A549 (cell line): ENCODE results near the gene GJA4. TPM values are rescaled to one million over a fixed set of nuclear protein-coding genes. Genes with fewer than 3 reads are reported as not detected.

Experiments
- ATAC-seq, 2 experiments: fragments of 200-7000 bp in 1 of 2; fragments of >200 bp in 1 of 2; cut with Nextera tagmentation in 1 of 2; cut with Tn5 transposase in 1 of 2; 3 replicates each; pipeline versions ENCODE4 v1.8.0 to v1.9.1; 2018 to 2020; ENCODE audit warnings: mild to moderate bottlenecking in 1 of 2, moderate library complexity in 1 of 2
- CTCF ChIA-PET: fragments of 300-600 bp; sonication (Branson Sonifier 250); formaldehyde crosslinking; extraction: SDS; loops from one replicate; lab custom pipeline; 2021; ENCODE audit warnings: antibody characterized with exemption, inconsistent platforms; lab: Yijun Ruan, JAX
- POLR2A ChIA-PET: fragments of 350-600 bp; formaldehyde crosslinking; extraction: SDS; loops from one replicate; lab custom pipeline; 2021; ENCODE audit warnings: antibody characterized with exemption, inconsistent platforms; lab: Yijun Ruan, JAX
- DNase-seq, 2 experiments: peaks; one replicate each; pipeline versions ENCODE4 v3.0.0 to v3.0.0-alpha.2; 2011 to 2016; ENCODE audit warnings: low read depth in 1 of 2, low spot score in 1 of 2
- FAIRE-seq: peaks from 2 replicates; lab custom pipeline; 2011; peaks lifted over from hg19 to GRCh38; lab: Jason Lieb, UNC
- H3K27ac ChIP-seq, 2 experiments: fragments of >200 bp; sonication (Bioruptor Twin); formaldehyde crosslinking; 3 replicates each; pipeline ENCODE4 v1.5.1; 2016 to 2017
- H3K4me1 ChIP-seq: fragments of >200 bp; sonication (Bioruptor Twin); formaldehyde crosslinking; 3 replicates; pipeline ENCODE4 v1.6.1; 2016
- H3K4me2 ChIP-seq: fragments of >200 bp; sonication (Bioruptor Twin); formaldehyde crosslinking; 3 replicates; pipeline ENCODE4 v1.6.1; 2016
- H3K4me3 ChIP-seq: fragments of >200 bp; sonication (Bioruptor Twin); formaldehyde crosslinking; 3 replicates; pipeline ENCODE4 v1.5.1; 2016
- H3K9me3 ChIP-seq: fragments of >200 bp; sonication (Bioruptor Twin); formaldehyde crosslinking; 3 replicates; pipeline ENCODE4 v1.6.1; 2016
- CEBPB ChIP-seq, 2 experiments: fragments of >200 bp in 1 of 2; sonication (Bioruptor Twin) in 1 of 2; formaldehyde crosslinking in 1 of 2; IDR thresholded peaks; 2 replicates each; pipeline ENCODE4 v1.6.1; 2012 to 2016
- EHMT2 ChIP-seq: fragments of 200-600 bp; sonication (generic); IDR thresholded peaks from 2 replicates; pipeline ENCODE4 v1.6.1; 2016; ENCODE audit warnings: antibody characterized with exemption, low read depth, mild to moderate bottlenecking, moderate library complexity
- FOXS1 ChIP-seq: fragments of 250-450 bp; sonication (Bioruptor Pico); IDR thresholded peaks from 2 replicates; pipeline ENCODE4 v1.5.0; 2020; ENCODE audit warnings: mild to moderate bottlenecking, moderate library complexity
- HOXB5 ChIP-seq: fragments of 250-450 bp; sonication (Bioruptor Pico); IDR thresholded peaks from 2 replicates; pipeline ENCODE4 v1.5.0; 2020; ENCODE audit warnings: mild to moderate bottlenecking, moderate library complexity
- MYC ChIP-seq: IDR thresholded peaks from 2 replicates; pipeline ENCODE4 v1.6.1; 2012; ENCODE audit warnings: mild to moderate bottlenecking, inconsistent platforms, low read length, improper control_type of control experiment, borderline replicate concordance
- POLR2AphosphoS2 ChIP-seq: conservative IDR thresholded peaks from 2 replicates; pipeline ENCODE4 v1.6.1; 2012; ENCODE audit warnings: low read length, improper control_type of control experiment, inconsistent platforms
- RFX5 ChIP-seq: fragments of 450-650 bp; IDR thresholded peaks from 2 replicates; pipeline ENCODE4 v1.7.1; 2014; ENCODE audit warnings: antibody characterized with exemption, mild to moderate bottlenecking, moderate library complexity
- SMC3 ChIP-seq: fragments of >200 bp; sonication (Bioruptor Twin); formaldehyde crosslinking; IDR thresholded peaks from 3 replicates; pipeline ENCODE4 v1.6.1; 2018; ENCODE audit warnings: inconsistent platforms
- WGBS: methylation state at CpG from one replicate; pipeline ENCODE4 v1.1.6; 2017; ENCODE audit errors: missing lambda C conversion rate; 5-methylcytosine and 5-hydroxymethylcytosine counted together
- polyA plus RNA-seq, 4 experiments: library from polyadenylated mRNA; depleted of rRNA in 3 of 4; stranded (reverse); fragments of >200 nt; fragmentation: RNase III in 1 of 4; extraction: RNeasy Plus Mini Kit Qiagen cat#74134 plus additional on column Dnase treatment in 1 of 4; gene quantifications; 2 replicates in 3 of 4; 3 replicates in 1 of 4; pipeline ENCODE4 v1.2.3, GENCODE V29; 2011 to 2017
- TF ChIP-seq, protein P1 (sequence below): fragments of 150-350 bp; IDR thresholded peaks from 2 replicates; pipeline ENCODE4 v1.6.1; 2014; ENCODE audit warnings: low read depth, mild to moderate bottlenecking, low read length
- TF ChIP-seq, protein P2 (sequence below): fragments of 450-650 bp; IDR thresholded peaks from 2 replicates; pipeline ENCODE4 v1.6.1; 2014; ENCODE audit warnings: antibody characterized with exemption
- TF ChIP-seq, protein P3 (sequence below): fragments of >200 bp; sonication (Bioruptor Twin); formaldehyde crosslinking; IDR thresholded peaks from 3 replicates; pipeline ENCODE4 v1.6.1; 2016
- TF ChIP-seq, protein P4 (sequence below): fragments of 200-600 bp; sonication (generic); IDR thresholded peaks from 2 replicates; pipeline ENCODE4 v1.6.1; 2016; ENCODE audit warnings: antibody characterized with exemption, mild to moderate bottlenecking, moderate library complexity

Gene GJA4
- polyA plus RNA-seq, 2 of the 4 experiments (the other 2 are of a cell fraction), result not detected

DNA sequence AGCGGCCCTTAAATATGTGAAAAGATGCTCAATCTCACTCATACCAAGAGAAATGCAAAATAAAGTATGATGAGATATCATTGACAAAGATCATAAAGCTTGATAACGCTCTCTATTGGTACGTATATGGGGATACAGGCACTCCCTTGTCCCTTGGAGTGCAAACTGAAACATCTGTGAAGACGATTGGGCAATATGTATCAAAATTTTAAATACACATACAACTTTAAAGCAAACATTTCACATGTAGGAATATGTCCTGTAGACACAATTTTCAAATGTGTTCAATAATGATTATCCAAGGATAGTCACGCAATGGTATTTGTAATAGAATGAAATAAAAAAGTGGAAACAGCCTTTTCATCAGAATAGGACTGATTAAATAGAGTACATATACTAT lies 13.8 kb upstream of the GJA4 start:
- H3K27ac ChIP-seq, result no peak overlapping the region
- FAIRE-seq, result no peak
- no peak for ATAC-seq
- TF ChIP-seq, protein P1, sequence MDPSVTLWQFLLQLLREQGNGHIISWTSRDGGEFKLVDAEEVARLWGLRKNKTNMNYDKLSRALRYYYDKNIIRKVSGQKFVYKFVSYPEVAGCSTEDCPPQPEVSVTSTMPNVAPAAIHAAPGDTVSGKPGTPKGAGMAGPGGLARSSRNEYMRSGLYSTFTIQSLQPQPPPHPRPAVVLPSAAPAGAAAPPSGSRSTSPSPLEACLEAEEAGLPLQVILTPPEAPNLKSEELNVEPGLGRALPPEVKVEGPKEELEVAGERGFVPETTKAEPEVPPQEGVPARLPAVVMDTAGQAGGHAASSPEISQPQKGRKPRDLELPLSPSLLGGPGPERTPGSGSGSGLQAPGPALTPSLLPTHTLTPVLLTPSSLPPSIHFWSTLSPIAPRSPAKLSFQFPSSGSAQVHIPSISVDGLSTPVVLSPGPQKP, result no peak
- TF ChIP-seq CEBPB (IDR thresholded peaks at IDR 0.05) (no peak), EHMT2 (no peak), SMC3 (no peak), MYC (no peak), RFX5 (no peak)
- TF ChIP-seq, protein P2, sequence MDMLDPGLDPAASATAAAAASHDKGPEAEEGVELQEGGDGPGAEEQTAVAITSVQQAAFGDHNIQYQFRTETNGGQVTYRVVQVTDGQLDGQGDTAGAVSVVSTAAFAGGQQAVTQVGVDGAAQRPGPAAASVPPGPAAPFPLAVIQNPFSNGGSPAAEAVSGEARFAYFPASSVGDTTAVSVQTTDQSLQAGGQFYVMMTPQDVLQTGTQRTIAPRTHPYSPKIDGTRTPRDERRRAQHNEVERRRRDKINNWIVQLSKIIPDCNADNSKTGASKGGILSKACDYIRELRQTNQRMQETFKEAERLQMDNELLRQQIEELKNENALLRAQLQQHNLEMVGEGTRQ, result no peak
- TF ChIP-seq, protein P3, sequence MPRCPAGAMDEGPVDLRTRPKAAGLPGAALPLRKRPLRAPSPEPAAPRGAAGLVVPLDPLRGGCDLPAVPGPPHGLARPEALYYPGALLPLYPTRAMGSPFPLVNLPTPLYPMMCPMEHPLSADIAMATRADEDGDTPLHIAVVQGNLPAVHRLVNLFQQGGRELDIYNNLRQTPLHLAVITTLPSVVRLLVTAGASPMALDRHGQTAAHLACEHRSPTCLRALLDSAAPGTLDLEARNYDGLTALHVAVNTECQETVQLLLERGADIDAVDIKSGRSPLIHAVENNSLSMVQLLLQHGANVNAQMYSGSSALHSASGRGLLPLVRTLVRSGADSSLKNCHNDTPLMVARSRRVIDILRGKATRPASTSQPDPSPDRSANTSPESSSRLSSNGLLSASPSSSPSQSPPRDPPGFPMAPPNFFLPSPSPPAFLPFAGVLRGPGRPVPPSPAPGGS, result no peak
- TF ChIP-seq, all 56 proteins: peak for 0
- CTCF ChIA-PET, result interaction anchor here (0.9 to 1.1 kb wide), 3 partner anchors 8 to 36 kb away, joined by 3 read pairs; no protein-coding TSS in a partner anchor
- DNase-seq, result no peak
- POLR2A ChIA-PET, result no interaction called here
- no peak overlapping the region for H3K4me2 ChIP-seq
- H3K9me3 ChIP-seq, result no peaks in the 10 kb centered on the region
- H3K4me3 ChIP-seq, result no peak overlapping the region
- H3K4me1 ChIP-seq, result peaks cover 9% of the 10 kb centered on the region; the same call in 1 of the 3 replicates
- 78% methylated on average over 5 of the region's 5 CpGs for WGBS

DNA sequence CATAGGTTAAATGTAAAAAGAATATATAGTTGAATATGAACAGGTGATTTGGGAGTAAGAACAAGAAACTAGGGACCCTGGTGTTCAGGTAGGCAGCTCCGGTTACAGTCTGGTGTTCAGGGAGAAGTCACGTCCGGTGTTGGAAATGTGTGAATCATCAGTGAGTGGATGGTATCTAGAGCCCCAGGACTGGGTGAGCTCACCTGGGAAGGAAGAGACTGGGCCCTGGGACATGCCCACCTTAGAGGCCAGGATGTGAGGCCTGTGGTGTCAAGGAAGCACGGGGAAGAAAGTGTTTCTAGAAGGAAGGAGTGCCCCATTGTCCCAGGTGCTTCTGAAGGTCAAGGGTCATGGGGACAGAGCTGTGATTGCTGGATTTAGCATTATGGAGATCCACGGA lies 13.3 kb upstream of the GJA4 start:
- POLR2A ChIA-PET, result no interaction called here
- Histone ChIP-seq H3K4me2 (no peak overlapping the region), H3K4me1 (peaks cover 9% of the 10 kb centered on the region; the same call in 1 of the 3 replicates), H3K9me3 (no peaks in the 10 kb centered on the region), H3K4me3 (no peak overlapping the region), H3K27ac (no peak overlapping the region; a peak in 1 of 6 replicates)
- CTCF ChIA-PET, result interaction anchor here (0.7 to 1.1 kb wide), 3 partner anchors 10 to 36 kb away, joined by 3 read pairs; no protein-coding TSS in a partner anchor
- no peak for TF ChIP-seq FOXS1 (CRISPR knock-in tag)
- TF ChIP-seq, protein P4, sequence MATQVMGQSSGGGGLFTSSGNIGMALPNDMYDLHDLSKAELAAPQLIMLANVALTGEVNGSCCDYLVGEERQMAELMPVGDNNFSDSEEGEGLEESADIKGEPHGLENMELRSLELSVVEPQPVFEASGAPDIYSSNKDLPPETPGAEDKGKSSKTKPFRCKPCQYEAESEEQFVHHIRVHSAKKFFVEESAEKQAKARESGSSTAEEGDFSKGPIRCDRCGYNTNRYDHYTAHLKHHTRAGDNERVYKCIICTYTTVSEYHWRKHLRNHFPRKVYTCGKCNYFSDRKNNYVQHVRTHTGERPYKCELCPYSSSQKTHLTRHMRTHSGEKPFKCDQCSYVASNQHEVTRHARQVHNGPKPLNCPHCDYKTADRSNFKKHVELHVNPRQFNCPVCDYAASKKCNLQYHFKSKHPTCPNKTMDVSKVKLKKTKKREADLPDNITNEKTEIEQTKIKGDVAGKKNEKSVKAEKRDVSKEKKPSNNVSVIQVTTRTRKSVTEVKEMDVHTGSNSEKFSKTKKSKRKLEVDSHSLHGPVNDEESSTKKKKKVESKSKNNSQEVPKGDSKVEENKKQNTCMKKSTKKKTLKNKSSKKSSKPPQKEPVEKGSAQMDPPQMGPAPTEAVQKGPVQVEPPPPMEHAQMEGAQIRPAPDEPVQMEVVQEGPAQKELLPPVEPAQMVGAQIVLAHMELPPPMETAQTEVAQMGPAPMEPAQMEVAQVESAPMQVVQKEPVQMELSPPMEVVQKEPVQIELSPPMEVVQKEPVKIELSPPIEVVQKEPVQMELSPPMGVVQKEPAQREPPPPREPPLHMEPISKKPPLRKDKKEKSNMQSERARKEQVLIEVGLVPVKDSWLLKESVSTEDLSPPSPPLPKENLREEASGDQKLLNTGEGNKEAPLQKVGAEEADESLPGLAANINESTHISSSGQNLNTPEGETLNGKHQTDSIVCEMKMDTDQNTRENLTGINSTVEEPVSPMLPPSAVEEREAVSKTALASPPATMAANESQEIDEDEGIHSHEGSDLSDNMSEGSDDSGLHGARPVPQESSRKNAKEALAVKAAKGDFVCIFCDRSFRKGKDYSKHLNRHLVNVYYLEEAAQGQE, result no peak
- TF ChIP-seq, protein P3, result no peak
- 43% methylated on average over 5 of the region's 5 CpGs for WGBS
- FAIRE-seq (no peak), DNase-seq (no peak), ATAC-seq (no peak)

DNA sequence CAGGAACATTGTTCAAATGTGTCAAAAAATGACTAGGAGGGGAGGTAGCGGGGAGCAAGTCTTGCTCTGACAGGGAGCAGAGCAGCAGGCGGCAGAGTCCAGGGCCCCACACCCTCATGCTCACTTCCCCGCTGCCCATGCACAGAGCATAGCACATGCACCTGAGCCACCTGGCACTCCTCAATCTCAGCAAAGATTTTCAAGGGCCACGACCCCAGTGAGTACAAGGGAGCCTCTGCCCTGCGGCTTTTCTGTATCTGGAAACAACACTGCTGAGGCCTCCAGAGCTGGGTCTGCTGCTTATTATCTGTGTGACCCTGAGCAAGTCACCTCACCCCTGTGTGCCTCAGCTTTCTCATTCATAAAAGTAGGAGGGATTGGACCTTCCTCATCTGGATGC lies 12.8 kb upstream of the GJA4 start:
- Histone ChIP-seq H3K27ac (no peak overlapping the region; a peak in 1 of 6 replicates), H3K9me3 (no peaks in the 10 kb centered on the region)
- TF ChIP-seq, protein P2, result no peak
- TF ChIP-seq EHMT2, result no peak
- TF ChIP-seq POLR2AphosphoS2, result no peak
- TF ChIP-seq HOXB5 (CRISPR knock-in tag), result no peak
- TF ChIP-seq, protein P3, result no peak
- TF ChIP-seq, all 56 proteins: peak for 0
- ATAC-seq (no peak), FAIRE-seq (no peak), DNase-seq (no peak)
- WGBS, result 93% methylated on average over 5 of the region's 5 CpGs
- CTCF ChIA-PET, result interaction anchor here (0.7 to 1.1 kb wide), 2 partner anchors 9 to 15 kb away, joined by 3 read pairs; no protein-coding TSS in a partner anchor
- Histone ChIP-seq H3K4me3 (no peak overlapping the region), H3K4me2 (no peak overlapping the region), H3K4me1 (peaks cover 9% of the 10 kb centered on the region; the same call in 1 of the 3 replicates)
- POLR2A ChIA-PET, result no interaction called here
